SKM-1 (cell line): ENCODE results near the gene DRGX.

Source experiments
- DNase-seq: peaks from one replicate; lab custom pipeline; 2025; ENCODE audit not compliant: unreplicated experiment; lab: John Stamatoyannopoulos, UW

DRGX gene

DNA sequence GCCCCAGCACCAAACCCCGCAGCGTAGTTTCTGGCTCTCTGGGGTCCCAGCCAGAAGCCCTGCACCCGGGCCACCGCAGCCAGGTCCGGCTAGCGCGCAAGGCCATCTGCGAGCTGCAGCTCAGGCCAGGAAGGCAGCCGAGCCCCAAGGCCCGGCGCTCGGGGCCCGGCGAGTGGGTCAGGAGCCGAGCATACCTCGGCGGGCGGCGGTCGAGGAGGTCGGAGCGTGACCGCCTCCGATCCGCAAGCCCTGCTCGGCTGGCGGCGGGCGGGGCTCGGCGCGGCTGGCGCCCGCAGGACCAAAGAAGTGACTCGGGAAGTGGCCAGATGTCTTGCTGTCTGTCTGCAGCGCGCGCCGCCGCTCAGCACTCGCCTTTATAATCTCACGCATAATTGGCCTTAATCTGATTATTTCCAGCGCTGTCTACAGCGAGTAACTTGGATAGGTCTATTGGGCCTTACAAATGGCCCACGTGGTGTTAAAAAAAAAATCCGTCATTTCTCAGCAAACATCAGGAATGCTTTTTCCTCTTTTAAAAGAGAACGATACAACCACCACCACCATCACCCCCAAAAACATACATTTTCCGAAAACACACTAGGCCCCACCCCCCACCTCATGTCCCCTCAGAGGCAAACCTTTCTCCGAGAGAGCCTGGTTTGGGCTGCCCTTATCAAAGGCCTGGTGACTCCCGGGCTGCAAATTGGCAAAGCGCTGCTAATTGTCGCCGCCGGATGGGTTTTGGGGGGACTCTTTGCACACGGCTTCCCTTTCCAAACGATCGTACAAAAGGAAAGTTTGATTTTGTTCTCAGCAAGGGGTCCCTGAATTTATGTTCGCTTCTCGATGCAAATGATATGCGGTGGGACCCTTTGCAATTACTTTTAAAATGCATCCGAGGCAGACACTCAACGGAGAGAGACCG lies at the start of gene DRGX:
TSS of gene DRGX (minus strand) at position 349 of the 925 bp plus-strand sequence. CDS start 649 bp downstream, outside the sequence.
- no peak for DNase-seq

DNA sequence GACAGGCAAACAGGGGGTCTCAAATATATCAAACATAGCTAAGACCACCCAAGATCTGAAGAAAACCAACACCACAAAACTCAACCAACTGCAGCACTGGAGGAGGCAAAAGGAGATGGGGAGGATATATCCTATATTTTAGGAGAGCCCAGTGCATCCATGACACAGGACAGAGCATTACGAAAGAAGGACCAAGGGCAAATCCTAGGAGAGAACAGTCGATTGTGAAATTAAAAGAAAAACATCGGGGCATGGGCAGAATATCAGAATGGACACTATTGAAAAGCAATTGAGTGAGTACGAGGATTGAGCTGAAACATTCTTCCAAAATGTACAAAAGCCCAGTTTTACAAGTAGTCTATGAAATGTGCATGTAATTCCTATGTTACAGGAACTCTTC lies 48.5 kb upstream of the DRGX start:
- DNase-seq, result no peak

DNA sequence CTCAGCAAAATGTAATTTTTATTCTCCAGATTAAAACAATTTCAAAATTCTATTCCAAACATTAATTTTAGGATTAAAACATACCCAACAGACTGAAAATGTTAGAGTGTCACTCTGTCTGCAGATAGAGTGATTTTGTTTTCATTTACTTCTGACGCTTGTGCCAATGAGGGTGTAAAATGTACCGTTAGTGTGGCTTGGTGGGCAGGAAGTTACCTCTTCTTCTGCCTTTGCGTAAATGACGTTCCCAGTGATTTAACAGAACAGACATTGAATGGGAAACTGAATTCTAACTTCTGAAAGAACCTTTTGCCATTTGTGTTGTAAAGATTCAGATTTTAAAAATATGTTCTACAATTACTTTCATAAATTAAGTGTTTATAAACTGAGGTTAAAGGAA lies 47.0 kb upstream of the DRGX start:
- no peak for DNase-seq

DNA sequence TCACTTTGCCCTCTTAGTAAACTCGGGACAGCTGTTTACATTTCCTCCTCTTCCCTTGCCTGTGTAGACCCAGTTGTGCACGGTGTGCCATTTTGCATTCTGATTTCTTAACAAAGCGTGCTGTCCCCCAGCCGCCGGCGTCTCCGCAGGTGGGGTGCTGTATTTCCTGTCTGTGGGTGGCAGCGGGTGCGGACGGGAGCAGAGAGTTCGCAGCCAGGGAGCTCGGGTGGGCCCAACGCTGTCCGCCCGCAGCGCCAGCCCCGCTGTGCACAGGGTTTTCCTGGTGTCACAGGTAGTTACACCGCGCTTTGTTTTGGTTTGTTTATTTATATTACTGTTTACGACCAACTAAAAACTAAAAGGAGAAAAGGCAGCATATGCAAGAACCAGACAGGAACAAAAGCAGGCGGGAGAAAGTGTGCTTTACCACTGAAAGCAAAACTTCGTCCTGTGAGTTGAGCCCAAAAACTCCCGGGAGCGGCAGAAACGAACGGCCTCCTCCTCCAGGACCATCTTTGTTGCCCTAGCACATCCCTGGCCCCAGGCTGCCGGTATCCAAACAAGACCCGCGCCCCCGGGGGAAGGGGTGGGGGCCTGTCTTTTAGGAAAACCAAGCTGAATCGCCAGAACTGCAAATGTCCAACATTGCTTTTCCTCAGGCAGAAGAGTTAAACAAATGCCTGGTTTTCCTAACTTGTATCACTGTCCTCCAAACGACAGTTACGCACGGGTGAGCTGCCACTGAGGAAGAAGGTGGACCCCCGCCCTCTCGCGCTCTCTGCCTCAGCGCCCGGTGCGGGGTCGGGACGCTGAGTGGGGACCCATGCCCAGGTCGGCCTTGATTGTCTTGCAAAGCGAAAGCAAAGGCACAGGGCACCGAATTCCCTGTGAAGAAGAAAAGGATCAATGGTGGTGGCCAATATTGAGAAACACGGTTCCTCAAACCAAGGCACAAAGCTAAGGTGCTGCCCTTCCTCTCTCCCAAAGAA lies 45.9 kb upstream of the DRGX start:
- no peak for DNase-seq

DNA sequence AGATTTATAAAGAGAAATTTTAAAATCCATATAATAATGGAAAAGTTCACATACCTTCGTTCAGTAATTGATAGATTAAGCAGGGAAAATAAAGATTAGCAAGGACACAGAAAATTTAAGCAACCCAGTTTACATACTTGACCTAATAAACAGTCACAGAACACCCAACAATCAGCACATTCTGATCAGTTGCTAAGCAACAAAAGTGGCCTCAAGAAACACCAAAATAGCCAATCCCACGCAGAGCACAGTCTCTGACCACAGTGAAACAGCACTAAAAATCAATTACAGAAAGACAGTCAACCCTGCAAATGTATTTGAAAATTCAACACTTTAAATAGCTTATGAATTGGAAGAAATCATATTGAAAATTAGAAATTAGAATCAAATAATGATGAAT lies 39.3 kb upstream of the DRGX start:
- DNase-seq, result no peak

DNA sequence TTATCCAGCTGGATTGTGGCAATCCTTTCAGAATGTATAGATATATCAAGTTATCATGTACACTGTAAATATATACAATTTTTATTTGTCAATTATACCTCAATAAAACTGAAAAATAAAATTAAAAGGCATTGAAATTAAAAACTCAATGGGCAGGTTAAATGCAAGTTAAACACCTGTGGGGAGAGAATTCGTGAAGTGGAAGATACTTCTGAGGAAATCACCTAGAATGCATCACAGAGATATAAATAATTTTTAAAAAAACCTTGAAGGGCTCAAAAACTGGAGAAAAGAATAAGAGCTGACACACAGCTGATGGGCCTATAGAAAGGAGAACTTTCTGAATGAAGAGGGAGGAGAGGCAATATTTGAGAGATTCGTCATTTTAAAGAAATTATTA lies 37.2 kb upstream of the DRGX start:
- no peak for DNase-seq

DNA sequence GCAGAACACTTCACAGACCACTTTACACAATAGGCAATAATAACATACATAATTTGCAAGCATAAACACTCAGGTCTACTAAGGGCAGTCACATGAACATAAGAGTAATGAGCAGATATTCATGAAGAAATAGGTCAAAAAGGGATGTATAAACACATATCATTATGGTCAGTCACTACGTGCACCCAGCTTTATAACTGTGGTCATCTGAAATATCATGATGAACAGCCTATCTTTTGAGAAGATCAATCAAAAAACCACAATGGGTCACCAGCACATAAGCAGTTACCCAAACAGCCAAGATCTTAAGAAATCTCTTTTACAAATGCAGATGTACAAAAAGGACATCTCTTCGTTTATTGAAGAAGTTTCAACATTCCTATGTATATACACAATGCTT lies 35.5 kb upstream of the DRGX start:
- DNase-seq, result no peak

DNA sequence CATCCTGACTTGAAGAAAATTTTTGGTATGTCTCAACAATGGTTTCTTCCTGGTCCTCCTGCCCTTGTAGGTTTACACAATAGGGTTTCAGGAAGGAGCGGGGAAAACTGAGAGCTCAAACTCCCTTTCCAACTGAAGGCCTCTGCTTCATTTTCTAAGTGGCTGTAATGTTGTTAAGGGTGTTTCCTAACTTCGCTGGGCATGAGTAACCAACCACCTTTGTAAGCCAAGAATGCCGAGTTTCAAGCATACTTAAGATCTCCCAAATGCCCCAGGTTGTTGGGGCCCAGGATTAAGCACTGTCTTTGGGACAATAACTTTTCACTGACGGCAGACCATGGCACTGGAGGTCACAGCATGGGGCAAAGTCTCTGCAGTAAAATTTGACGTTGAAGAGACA lies 33.6 kb upstream of the DRGX start:
- no peak for DNase-seq

DNA sequence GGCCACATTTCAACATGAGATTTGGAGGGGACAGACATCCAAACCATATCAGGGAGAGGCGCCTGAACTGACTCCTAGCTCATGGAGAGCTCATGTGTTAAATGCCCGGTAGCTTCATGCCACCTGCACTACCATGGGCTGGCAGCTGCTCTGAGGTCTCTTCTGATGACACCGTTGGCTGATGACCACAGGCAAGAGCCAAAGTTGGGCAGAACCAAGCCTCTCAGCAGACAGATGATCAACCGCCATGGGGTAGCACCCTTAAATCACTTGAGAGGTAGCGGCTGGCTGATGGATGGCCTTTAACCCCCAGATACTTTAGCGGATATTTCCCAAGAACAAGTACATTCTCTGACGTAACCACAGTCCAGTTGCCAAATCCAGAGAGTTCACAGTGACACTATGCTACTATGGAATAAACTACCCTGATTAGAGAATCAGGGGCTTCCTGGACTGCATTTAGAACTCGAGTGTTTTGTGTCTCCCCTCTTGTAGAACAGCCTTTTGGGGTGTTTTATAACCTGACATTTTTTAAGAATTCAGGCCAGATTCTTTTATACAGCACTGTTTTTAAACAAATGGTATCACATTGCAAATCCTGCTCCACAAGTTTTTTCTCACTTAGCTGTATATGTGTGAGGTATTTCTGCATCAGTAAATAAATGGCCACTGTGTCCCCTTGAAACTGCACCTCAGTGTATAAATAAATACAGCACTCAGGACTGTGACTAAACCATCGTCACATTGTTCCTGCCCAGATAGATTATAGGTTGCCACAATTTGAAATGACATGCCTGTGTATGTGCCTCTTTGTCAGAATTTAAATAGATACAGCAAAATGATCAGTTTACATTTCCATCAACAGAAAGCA lies 30.8 kb upstream of the DRGX start:
- no peak for DNase-seq

DNA sequence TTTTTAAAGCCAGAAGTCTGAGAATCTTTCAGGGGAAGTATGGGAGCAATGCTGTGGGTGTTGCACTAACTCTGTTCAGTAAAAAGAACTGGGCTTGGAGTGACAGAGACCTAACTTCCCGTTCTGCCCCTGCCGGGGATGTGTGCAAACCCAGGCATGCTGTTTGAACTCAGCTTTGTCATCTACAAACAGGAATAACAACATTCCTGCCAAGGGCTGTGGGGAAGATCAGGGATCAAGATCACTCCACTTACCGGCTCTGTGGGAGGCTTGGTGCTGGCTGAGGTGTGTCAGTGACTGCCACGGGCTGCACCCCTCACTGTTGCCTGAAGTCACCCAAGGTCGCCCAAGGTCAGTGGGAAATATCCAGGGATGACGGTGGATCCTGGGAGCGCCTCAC lies 23.1 kb upstream of the DRGX start:
- DNase-seq, result no peak

DNA sequence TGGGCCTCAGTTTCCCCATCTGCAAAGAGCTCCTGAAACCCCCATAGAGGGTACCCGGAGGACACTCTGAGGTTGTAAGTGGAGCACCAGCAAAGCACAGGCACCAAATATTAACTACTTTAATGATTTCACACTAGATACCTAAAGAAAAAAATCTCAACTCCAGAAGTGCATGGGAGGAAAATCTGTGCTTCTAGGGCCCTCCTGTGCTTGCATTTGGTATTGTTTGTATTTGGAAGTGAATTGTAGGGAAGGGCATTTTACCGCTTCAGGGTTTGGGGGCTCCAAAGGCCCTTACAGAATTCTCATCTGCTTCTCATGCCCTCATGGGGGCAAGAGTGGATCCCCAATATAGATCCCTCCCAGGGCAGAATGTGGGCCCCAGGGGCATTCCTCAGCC lies 22.4 kb upstream of the DRGX start:
- no peak for DNase-seq

DNA sequence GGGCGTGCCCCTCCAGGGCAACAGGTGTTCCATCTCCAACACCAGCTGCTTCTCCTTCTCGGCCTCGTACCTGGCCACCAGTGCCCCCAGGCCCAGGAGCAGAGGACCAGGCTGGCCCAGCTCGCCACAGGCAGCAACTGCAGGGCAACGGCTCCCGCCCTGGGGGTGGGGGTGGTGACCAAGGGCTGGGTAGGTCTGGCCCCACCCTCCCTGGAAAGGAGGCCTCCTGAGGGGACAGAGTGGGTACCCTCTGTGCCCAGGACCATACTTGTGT lies 22.1 kb upstream of the DRGX start:
- no peak for DNase-seq

DNA sequence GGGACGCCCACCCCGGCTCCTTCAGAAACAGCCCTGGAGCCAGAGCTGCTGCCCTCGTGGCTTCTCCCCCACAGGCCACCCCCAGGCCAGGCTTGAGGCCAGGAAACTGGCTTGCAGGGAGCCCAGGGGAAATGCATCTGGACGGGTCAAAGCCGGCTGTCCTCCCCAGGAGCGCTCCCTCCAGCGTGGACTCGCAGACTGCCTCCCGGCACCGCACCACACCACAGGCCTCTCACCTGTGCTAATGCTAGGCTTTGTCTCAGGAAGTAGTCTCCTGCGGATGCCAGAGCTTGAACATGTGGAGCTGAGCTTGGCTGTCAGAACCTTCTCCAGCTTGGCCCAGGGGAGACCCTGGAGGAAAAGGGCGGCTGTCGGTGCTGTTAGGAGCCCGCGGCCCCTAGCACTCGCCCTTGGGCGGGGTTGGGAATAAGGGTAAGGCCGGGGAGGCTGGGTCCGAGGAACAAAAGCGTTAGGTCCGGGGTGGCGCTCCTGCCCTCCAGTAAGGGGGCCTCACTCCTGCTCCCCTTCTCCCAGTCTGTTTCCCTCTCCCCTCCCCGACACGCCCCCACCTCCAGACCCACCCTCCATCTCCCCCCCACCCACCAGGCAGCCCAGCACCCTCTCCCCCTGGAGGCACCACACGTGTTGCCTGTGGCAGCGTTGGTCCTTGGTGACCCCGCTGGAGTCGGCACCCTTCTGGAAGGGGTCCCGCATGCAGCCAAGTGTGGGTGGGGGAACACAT lies 21.6 kb upstream of the DRGX start:
- DNase-seq, result no peak

DNA sequence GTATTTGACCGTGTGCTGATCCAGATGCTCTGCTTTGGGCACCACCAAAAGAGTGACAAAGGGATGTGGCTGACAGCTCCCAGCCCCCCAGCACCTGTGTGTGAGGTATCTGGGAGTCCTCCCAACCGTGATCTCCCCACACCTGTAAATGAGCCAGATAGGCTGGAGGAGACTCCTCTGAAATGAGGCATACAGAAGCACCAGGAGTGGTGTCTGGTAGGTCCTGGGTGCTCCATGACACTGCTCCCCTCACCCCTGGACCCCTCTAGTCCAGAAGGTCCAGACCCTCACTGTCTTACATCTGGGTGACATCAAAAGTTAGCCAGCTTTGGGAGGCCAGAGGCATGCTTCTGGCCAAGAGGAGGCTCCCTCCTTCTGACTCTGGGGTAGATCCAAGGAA lies 20.0 kb upstream of the DRGX start:
- no peak for DNase-seq

DNA sequence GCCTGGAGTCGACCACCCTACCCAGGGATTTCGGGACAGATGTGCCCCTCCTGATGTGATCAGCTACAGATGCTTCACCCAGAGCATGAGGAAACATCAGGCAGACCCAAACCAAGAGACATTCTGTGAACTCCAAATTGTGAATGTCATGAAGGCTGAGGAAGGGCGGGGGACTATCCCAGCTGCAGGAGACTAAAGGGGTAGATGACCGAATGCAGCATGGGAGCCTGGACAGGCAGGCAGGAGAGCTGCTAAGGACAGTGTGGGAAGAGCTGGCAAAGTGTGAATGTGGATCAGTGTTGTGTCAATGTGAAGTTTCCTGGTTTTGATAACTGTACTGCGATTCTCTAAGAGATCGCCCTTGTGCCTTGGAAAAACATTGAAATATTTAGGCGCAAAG lies 19.2 kb upstream of the DRGX start:
- DNase-seq, result no peak

DNA sequence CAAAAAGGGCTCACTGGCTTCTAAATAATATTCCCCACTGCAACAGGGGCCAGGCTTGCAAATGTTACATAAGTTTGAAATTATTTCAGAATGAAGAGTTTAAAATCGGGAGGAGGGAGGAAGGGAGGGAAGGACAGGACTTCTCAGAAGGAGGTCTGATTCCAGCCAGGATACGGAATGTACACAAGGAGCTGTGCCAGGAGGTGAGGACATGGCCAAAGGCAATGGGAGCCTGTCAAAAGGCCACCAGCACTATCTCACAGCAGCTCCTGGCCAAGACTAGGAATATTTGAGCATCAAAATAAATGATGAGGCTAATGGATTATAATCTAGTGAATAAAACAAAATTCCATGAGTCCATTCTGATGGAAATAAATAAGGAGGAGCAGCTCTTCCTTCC lies 18.6 kb upstream of the DRGX start:
- no peak for DNase-seq

DNA sequence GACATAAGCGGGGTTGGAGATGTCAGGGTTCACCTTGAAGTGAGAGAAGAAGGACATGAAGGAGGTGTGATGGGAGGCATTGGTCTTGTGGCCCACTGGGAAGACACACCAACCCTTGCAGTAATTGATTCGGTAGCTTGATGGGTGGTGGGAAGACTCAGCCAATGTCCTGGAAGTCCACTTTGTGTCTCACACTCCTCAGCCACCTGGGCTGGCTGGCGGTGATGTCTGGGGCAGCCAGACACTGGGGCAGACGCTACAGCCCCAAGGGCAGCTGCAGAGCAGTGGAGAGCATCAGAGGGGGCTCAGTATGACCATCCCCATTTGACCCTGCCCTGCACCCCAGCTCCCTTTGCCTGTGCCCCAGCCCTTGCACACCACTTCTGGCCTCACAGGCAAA lies 16.7 kb upstream of the DRGX start:
- DNase-seq, result no peak

DNA sequence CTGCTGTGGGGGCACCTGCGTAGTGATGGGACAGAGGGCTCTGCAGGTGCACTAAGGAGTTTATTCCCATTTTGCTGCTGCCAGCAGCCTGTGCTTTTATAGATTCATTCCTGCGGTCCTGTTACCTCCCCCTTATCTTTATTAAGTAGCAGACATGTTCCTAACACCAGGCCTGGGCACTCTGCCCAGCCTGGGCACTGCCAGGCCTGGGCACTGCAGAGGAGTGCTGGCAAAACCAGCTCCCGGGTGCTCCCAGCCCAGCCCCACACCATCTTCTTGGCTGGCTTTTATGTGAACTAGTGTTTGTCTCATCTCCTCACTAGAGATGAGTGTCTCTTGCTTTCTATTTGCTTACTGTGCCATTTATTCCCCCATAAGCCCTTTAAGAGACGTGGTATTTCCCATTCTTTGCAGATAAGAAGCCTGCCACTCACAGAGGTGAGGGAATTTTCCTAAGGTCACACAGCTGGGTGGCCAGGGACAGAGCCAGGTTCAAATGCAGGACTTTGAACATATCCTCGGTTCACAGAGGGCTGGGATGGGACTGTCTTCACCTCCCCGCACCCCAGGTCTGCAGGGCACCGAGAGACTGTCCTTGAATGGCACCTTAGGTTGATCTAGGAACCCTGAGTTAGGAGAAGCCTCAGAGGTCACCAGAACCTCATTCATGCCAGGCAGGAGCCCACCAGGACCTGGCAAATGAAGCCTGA lies 14.6 kb upstream of the DRGX start:
- DNase-seq, result no peak

DNA sequence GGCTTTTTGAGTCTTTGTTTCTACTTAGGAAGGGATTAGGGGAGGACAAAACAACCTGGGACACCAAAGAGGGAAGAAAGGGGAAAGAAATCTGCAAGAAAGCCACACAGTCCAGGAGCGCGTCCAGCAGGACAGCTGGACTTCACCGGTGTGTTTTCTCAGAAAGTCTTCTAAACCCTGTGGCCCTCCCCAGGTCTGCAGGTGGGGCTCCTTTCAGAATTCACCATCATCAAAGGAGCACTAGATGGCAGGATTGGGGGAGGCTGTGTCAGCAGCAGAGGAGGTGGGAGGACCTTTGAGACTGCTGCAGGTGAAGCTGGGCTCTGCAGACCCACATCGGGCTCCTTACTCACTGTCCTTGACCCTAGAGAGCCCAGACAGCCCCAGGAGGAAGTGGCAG lies 13.9 kb upstream of the DRGX start:
- DNase-seq, result no peak
